Measurements from ENCODE around the gene XXYLT1. TPM values are rescaled to one million over a fixed set of nuclear protein-coding genes. Genes with fewer than 3 reads are reported as not detected.

Gene XXYLT1
- total and polyA plus RNA-seq, 2 of the 4 experiments (the other 2 are of a cell fraction), result 14.7 to 18.1 TPM

GRCh38 chr3:195145579-195145978 is 125.4 kb downstream of the XXYLT1 start:
- TF ChIP-seq NFE2L2 (IDR thresholded peaks at IDR 0.05; ENCODE audit: low read depth, low read length), result no peak
- TF ChIP-seq SMC3 (IDR thresholded peaks at IDR 0.05; ENCODE audit: low read depth, low read length), result no peak
- TF ChIP-seq MXI1 (IDR thresholded peaks at IDR 0.05; ENCODE audit: borderline replicate concordance, low read depth, low read length), result no peak
- TF ChIP-seq MAFK (IDR thresholded peaks at IDR 0.05; ENCODE audit: low read depth, low read length), result no peak
- no peak for TF ChIP-seq FOS (IDR thresholded peaks at IDR 0.05; ENCODE audit: low read depth, low read length)
- no peak for TF ChIP-seq CTCF (conservative IDR thresholded peaks at IDR 0.05; ENCODE audit: low read depth, low read length)
- no peak for TF ChIP-seq CHD1 (IDR thresholded peaks at IDR 0.05; ENCODE audit: low read depth, low read length)
- H3K27me3 ChIP-seq (ENCODE audit: control insufficient read depth, insufficient read depth, low read length), result no peaks in the 10 kb centered on the region
- no peaks in the 10 kb centered on the region for H4K20me1 ChIP-seq (ENCODE audit: insufficient read depth, low read length)
- no peak overlapping the region for H4K5ac ChIP-seq (ENCODE audit: low read depth, low read length)
- intact Hi-C loops (cut with micrococcal nuclease) (no loop called here), in situ Hi-C loops (cut with MboI; ENCODE audit: low sequenced_read_pairs) (no loop called here), dilution Hi-C loops (cut with HindIII; ENCODE audit: low sequenced_read_pairs, unreplicated experiment) (no loop called here)
- H3K56ac ChIP-seq (ENCODE audit: extremely low read depth, insufficient read depth, low read length), result no peak overlapping the region
- H4K91ac ChIP-seq (ENCODE audit: insufficient read depth, low read depth, low read length), result no peak overlapping the region
- H3K79me1 ChIP-seq (ENCODE audit: low read depth in 1 of 2, low read length in 2 of 2), result peaks cover 9 to 18% of the 10 kb centered on the region in 2 experiments; a peak in 3 of 4 replicates
- no peak overlapping the region for H3K23ac ChIP-seq (ENCODE audit: low read depth, low read length)
- H2BK120ac ChIP-seq (ENCODE audit: low read depth, low read length), result no peak overlapping the region
- POLR2A ChIA-PET (ENCODE audit: unreplicated experiment), result no interaction called here
- no TSS peak for BruUV-seq (replicated peaks)
- no peak overlapping the region for H2AK9ac ChIP-seq (replicated peaks; ENCODE audit: low read depth, low read length, poor library complexity)
- peaks cover 11% of the 10 kb centered on the region for H3K4me1 ChIP-seq (ENCODE audit: control insufficient read depth, insufficient read depth, low read length)
- H3K4ac ChIP-seq (ENCODE audit: low read depth, low read length), result no peak overlapping the region
- H2BK15ac ChIP-seq (ENCODE audit: low read depth, low read length), result no peak overlapping the region
- no peak overlapping the region for H3K14ac ChIP-seq (replicated peaks; ENCODE audit: low read depth, low read length)
- no peaks in the 10 kb centered on the region; the same call in 1 of the 2 replicates for H3K9me3 ChIP-seq (ENCODE audit: control insufficient read depth, insufficient read depth, low read length)
- H3K27ac ChIP-seq (ENCODE audit: insufficient read depth, low read length), result no peak overlapping the region
- no peak overlapping the region for H3K4me3 ChIP-seq (ENCODE audit: insufficient read depth, low read depth, low read length)
- ATAC-seq (ENCODE audit: low read depth) (no peak), DNase-seq (no peak)
- H3K36me3 ChIP-seq (ENCODE audit: control insufficient read depth, insufficient read depth, low read length), result 0 out of 2 replicates have a peak, but pooled peaks cover 2% of the 10 kb centered on the region
- H3K4me2 ChIP-seq (ENCODE audit: low read depth, low read length), result no peak overlapping the region
- H2BK20ac ChIP-seq (ENCODE audit: low read depth, low read length), result no peak overlapping the region
- 86% methylated on average over 1 of the region's 12 CpGs; no CpG with 5 or more reads in 1 of the 2 experiments for WGBS, 2 experiments (ENCODE audit: extremely low coverage in 2 of 2, insufficient read length in 1 of 2)
- no peak overlapping the region for H2AFZ ChIP-seq (replicated peaks; ENCODE audit: low read length, poor library complexity)
- peaks cover 8% of the 10 kb centered on the region; the same call in 1 of the 2 replicates for H3K9me1 ChIP-seq (ENCODE audit: insufficient read depth, low read length)
- H3K18ac ChIP-seq (ENCODE audit: low read depth, low read length), result no peak overlapping the region
- no peak overlapping the region for H2BK5ac ChIP-seq (ENCODE audit: low read depth, low read length, poor library complexity, severe bottlenecking)
- no peak overlapping the region for H3K9ac ChIP-seq (ENCODE audit: low read depth, low read length)
- H4K8ac ChIP-seq (ENCODE audit: low read depth in 2 of 2, low read length in 2 of 2), result no peak overlapping the region
- H2AK5ac ChIP-seq (ENCODE audit: low read depth, low read length), result no peak overlapping the region
- CTCF ChIA-PET, result no interaction called here

Measured in IMR-90 (cell line).